GM15510 (cell line): ENCODE measurements around the gene NFKBIE.

Source experiments
- POLR2A ChIP-seq: IDR thresholded peaks from 3 replicates; pipeline ENCODE4 v1.6.1; 2011; ENCODE audit warnings: borderline replicate concordance; ENCODE audit not compliant: insufficient read length; ENCODE audit errors: extremely low read depth

NFKBIE gene, protein sequence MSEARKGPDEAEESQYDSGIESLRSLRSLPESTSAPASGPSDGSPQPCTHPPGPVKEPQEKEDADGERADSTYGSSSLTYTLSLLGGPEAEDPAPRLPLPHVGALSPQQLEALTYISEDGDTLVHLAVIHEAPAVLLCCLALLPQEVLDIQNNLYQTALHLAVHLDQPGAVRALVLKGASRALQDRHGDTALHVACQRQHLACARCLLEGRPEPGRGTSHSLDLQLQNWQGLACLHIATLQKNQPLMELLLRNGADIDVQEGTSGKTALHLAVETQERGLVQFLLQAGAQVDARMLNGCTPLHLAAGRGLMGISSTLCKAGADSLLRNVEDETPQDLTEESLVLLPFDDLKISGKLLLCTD

DNA sequence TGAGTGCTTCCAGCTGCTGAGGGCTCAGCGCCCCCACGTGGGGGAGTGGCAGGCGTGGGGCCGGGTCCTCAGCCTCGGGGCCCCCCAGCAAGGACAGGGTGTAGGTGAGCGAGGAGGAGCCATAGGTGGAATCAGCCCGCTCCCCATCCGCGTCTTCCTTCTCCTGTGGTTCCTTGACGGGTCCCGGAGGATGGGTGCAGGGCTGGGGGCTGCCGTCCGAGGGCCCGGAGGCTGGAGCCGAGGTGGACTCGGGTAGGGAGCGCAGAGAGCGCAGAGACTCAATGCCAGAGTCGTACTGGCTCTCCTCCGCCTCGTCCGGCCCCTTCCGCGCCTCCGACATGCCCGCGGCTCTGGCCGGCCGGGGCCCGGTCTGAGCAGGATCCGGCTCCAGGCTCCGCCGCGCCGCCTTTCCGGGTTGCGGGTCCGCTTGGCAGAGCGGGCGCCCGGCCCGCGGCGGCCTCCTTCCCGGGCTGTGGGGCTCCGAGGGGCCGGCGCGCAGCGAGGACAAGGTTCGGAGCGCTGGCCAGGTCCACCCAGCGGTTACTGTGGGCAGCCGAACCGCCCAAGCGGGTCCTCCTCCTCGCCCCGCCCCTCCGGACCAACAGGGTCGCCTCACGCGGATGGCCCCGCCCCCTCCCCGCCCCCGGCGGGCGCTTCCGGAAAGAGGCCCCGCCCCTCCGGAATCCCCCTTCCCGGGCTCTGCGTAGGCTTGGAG is at the start of gene NFKBIE:
Gene NFKBIE, minus strand, starts transcription at position 545 of the 715 bp plus-strand sequence. Its CDS starts 205 bp downstream, at position 340.
- TF ChIP-seq POLR2A: peak; percentile 95

- TF ChIP-seq POLR2A: peak; percentile 97
Measured at GRCh38 chr6:44312901-44313788, 47.8 kb upstream of the NFKBIE start, which contains the start of gene AARS2. Gene AARS2 (minus strand): TSS chr6:44313347. CDS start chr6:44313323, 24 bp downstream.

GRCh38 chr6:44311767-44312166 is 46.4 kb upstream of the NFKBIE start:
- no peak for TF ChIP-seq POLR2A

GRCh38 chr6:44311304-44311703 is 46.0 kb upstream of the NFKBIE start:
- no peak for TF ChIP-seq POLR2A

DNA sequence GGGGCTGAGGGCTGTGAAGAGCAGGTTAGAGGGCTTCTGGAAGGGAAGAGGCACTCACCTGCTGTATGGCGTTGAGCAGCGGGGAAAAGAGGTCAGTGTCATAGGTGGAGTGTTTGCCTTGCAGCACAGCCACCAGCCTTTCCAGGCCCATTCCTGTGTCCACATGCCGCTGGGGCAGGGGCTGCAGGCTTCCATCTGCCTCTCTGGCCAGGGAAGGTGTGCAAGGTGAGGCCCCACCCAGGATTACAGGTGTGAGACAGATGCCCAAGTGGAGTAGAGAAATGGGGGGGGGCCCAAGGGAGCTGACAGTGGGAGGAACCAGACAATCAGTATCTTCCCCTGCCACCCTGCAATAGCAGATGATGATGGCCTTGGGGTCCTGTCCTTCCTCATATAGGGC is 44.9 kb upstream of the NFKBIE start:
- TF ChIP-seq POLR2A: no peak

- no peak for TF ChIP-seq POLR2A
Measured at GRCh38 chr6:44309631-44310030, 44.3 kb upstream of the NFKBIE start.

DNA sequence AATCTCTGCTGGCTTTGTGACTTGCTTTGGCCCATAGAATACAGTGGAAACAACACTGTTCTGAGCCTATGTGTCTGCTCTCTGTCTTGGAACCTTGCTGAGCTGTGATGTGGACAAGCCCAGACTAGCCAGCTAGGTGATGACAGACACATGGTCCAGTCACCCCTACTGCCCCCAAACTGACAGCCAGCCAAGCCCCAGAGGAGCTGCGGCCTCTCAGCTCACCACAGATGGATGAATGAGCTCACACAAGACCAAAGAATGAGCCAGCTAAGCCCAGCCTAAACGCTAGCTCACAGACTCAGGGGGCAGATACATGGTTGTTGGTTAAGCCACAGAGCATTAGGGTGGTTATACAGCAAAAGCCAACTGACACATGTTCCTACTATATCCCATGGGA is 43.7 kb upstream of the NFKBIE start:
- TF ChIP-seq POLR2A: no peak

DNA sequence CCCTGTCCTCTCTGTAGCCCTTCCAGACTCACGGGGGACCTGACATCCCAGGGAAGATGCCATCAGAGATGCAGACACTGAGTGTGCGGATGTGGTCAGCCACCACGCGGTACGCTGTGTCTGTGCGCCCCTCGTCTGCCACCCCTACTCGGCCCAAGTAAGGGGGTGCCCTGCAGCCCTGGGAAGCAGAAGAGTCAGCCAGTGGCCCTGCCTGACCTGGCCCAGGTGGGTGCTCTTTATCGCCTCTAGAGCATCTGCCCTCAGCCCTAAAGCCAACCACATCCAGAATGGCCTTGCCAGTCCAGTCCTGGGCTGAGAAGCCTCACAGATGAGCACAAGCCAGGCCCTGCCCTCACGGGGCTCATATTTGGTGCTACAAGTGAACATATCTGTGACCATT is 41.9 kb upstream of the NFKBIE start:
- TF ChIP-seq POLR2A: no peak

GRCh38 chr6:44306710-44307109 is 41.4 kb upstream of the NFKBIE start:
- no peak for TF ChIP-seq POLR2A

- no peak for TF ChIP-seq POLR2A
Measured at GRCh38 chr6:44305200-44305725, 39.9 kb upstream of the NFKBIE start.

DNA sequence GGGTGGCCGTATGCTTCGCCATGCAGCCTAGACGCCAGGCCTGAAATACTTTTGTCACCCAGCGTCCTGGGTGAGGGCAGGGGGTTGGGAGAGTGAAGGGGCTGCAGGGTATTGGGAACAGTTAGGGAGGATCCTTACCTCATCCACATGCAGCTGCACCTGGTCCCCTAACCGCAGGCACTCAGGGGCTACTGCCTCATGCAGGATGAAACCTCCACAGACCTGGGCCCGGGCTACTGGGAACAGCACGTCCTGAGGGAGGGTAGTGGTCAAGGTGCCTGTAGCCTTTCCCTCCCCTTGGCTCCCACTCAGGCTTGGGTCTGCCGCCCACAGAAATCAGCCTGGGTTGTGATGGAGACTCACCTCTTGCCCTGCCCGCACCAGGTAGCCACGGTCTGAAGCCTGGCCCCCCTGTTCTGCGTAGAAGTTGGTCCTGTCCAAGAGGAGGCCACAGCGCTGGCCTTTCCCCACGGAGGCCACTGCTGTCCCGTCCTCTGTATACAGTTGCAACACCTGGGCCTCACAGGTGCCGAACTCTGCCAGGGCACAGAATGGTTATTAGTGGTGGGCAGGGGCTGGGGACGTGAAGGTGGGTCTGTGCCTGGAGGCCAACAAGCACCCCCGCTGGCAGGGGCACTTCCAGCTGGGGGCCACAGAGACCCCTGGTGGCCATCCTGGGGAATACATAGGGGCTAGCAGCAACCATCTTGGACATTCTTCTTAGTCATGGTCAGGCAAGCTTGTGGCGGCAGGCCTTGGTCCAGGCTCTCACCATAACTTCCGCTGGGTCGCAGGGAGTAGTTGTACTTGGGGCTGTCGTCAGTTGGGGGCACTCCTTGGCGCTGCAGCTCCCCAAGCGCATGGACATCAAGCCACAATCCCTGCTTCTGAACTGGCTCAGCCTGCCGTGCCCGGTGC is 39.2 kb upstream of the NFKBIE start:
- no peak for TF ChIP-seq POLR2A

DNA sequence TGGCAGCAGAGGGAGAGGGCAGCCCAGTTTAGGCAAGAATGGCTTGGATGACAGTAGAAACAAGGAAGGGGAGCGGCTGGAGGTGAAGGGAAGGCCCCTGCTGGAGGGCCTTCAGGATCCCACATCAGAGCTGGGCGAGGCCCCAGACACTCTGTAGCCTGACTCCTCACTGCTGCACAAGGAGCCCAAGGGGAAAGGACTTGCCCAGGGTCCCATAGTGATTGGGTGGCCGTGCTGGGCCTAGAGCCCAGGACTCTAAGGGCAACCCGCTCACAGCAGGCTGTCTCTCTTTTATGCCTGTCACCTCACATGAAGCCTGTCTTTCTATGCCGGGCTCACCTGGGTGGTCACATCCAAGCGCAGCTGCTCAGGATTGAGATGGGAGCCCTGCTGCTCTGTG is 38.5 kb upstream of the NFKBIE start:
- TF ChIP-seq POLR2A: no peak

DNA sequence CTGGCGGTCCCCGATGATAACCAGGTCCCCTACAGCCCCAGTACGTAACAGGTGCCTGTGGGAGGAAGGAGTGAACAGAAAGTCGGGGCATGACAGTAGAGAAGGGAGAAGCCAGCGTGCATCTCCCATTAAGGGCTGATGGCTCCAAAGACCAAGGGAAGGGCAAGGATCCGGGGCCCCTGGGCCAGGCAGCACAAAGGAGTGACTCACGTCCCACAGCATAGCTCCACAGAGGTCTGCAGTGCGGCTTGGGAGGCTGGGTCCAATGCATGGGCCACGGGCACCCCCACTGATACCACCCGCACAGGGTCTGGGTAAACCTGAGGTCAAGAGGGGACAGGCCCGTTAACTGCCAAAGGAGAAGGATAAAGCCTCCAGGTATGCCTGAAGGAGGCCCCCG is 37.5 kb upstream of the NFKBIE start:
- TF ChIP-seq POLR2A: no peak
